OCI-LY7 (cell line): ENCODE data around the gene LRRC10B. TPM values are rescaled to one million over a fixed set of nuclear protein-coding genes. Genes with fewer than 3 reads are reported as not detected.

Experiments used
- BruUV-seq: library from RNA; stranded (reverse); fragments of 400-500 nt; replicated peaks from 2 replicates; lab custom pipeline; 2021; lab: Mats Ljungman, UMichigan
- CTCF ChIA-PET: fragments of 300-600 bp; sonication (Branson Sonifier 250); formaldehyde crosslinking; loops from one replicate; lab custom pipeline; 2022; ENCODE audit warnings: antibody characterized with exemption; ENCODE audit not compliant: unreplicated experiment; lab: Charles Lee
- POLR2A ChIA-PET: fragments of 300-600 bp; sonication (Branson Sonifier 250); formaldehyde crosslinking; loops from one replicate; lab custom pipeline; 2022; ENCODE audit warnings: antibody characterized with exemption; lab: Charles Lee
- DNase-seq: peaks from one replicate; pipeline ENCODE4 v3.0.0-alpha.2; 2015; ENCODE audit warnings: low spot score
- H2AFZ ChIP-seq: fragments of 200-600 bp; sonication (generic), shearing (Covaris generic); 2 replicates; pipeline ENCODE4 v1.6.1; 2014; ENCODE audit warnings: mild to moderate bottlenecking, antibody characterized with exemption, low read length, moderate library complexity
- H3K27ac ChIP-seq: fragments of 200-600 bp; sonication (generic); 2 replicates; pipeline ENCODE4 v1.5.1; 2014; ENCODE audit warnings: mixed run types, low read depth, mild to moderate bottlenecking, moderate library complexity, low read length, inconsistent platforms; ENCODE audit not compliant: poor library complexity, severe bottlenecking
- H3K36me3 ChIP-seq: fragments of 200-600 bp; sonication (generic); 2 replicates; pipeline ENCODE4 v1.6.1; 2014; ENCODE audit warnings: mild to moderate bottlenecking, antibody characterized with exemption, low read length, moderate library complexity, mixed read lengths; ENCODE audit not compliant: insufficient read depth
- H3K4me1 ChIP-seq: fragments of 200-600 bp; sonication (generic); 2 replicates; pipeline ENCODE4 v1.5.1; 2014; ENCODE audit warnings: mild to moderate bottlenecking, low read length; ENCODE audit not compliant: insufficient read depth, poor library complexity, severe bottlenecking
- H3K4me2 ChIP-seq: fragments of 200-600 bp; sonication (generic); 2 replicates; pipeline ENCODE4 v1.6.1; 2014; ENCODE audit warnings: mild to moderate bottlenecking, low read length
- H3K4me3 ChIP-seq: fragments of 200-600 bp; sonication (generic); 2 replicates; pipeline ENCODE4 v1.5.1; 2014; ENCODE audit warnings: mild to moderate bottlenecking, low read depth, low read length; ENCODE audit not compliant: poor library complexity, severe bottlenecking
- H3K79me2 ChIP-seq: fragments of 200-600 bp; sonication (generic); 2 replicates; pipeline ENCODE4 v1.6.1; 2016; ENCODE audit warnings: low read depth, mild to moderate bottlenecking, low read length, moderate library complexity, mixed read lengths; ENCODE audit not compliant: insufficient read depth
- H3K9me2 ChIP-seq: fragments of 200-600 bp; sonication (generic); 2 replicates; pipeline ENCODE4 v1.6.1; 2016; ENCODE audit warnings: mild to moderate bottlenecking, low read length, mixed read lengths; ENCODE audit not compliant: insufficient read depth
- H3K9me3 ChIP-seq: fragments of 200-600 bp; sonication (generic); 2 replicates; pipeline ENCODE4 v1.6.1; 2014; ENCODE audit warnings: mild to moderate bottlenecking, mixed run types, low read length, mixed read lengths
- H4K20me1 ChIP-seq: fragments of 200-600 bp; sonication (generic); 2 replicates; pipeline ENCODE4 v1.6.1; 2014; ENCODE audit warnings: mild to moderate bottlenecking, antibody characterized with exemption, low read length, moderate library complexity, mixed read lengths; ENCODE audit not compliant: insufficient read depth
- EZH2phosphoT487 ChIP-seq: fragments of 200-600 bp; sonication (generic); IDR thresholded peaks from 2 replicates; pipeline ENCODE4 v1.6.1; 2018; ENCODE audit warnings: low read depth, borderline replicate concordance, mild to moderate bottlenecking, mixed run types, antibody characterized with exemption, low read length, moderate library complexity, mixed read lengths
- intact Hi-C: fragments of 100-400 bp; cut with micrococcal nuclease; formaldehyde crosslinking; loops from one replicate; pipeline ENCODE4 v1.10.0; 2022; ENCODE audit not compliant: unreplicated experiment
- total RNA-seq, 2 experiments: library from RNA; depleted of rRNA in 1 of 2; stranded (reverse); fragments of >200 nt in 1 of 2; shearing (Covaris generic) in 1 of 2; gene quantifications; 2 replicates each; pipeline ENCODE4 v1.2.3, GENCODE V29; 2014 to 2022
- TF ChIP-seq, protein P1 (sequence below): fragments of 200-600 bp; sonication (generic); conservative IDR thresholded peaks from 2 replicates; pipeline ENCODE4 v1.5.1; 2014; ENCODE audit warnings: mild to moderate bottlenecking, antibody characterized with exemption, low read length, moderate library complexity, mixed read lengths

Gene LRRC10B
- total RNA-seq, 2 experiments from 2014 or later, result not detected

DNA sequence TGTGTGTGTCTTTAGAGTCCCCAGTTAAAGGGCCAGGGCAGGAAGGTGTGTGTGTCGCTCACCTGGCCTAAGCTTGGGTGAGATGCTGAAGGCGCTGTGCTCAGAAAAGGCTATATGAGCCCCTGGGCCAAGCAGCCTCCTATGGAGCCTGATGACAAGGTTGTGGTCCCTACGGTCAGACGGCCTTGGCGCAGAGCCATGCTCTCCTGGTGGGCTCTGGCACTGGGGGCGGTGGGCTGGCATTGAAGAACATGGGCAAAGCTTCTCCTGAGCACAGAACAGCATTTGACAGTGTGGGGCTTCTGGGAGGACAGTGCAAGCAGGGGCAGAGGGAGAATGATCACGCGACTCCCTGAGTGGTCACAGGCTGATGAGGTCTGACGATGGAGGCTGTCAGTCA is 10.7 kb upstream of the LRRC10B start:
- Histone ChIP-seq H3K9me2 (no peaks in the 10 kb centered on the region), H3K27ac (no peak overlapping the region), H3K36me3 (no peaks in the 10 kb centered on the region), H3K9me3 (no peaks in the 10 kb centered on the region), H2AFZ (no peak overlapping the region), H4K20me1 (no peaks in the 10 kb centered on the region), H3K4me1 (no peaks in the 10 kb centered on the region), H3K79me2 (no peaks in the 10 kb centered on the region), H3K4me2 (no peak overlapping the region), H3K4me3 (no peak overlapping the region)
- BruUV-seq, result no TSS peak
- ChIA-PET POLR2A (no interaction called here), CTCF (no interaction called here)
- no peak for DNase-seq
- intact Hi-C loops, result no loop called here
- TF ChIP-seq, protein P1, sequence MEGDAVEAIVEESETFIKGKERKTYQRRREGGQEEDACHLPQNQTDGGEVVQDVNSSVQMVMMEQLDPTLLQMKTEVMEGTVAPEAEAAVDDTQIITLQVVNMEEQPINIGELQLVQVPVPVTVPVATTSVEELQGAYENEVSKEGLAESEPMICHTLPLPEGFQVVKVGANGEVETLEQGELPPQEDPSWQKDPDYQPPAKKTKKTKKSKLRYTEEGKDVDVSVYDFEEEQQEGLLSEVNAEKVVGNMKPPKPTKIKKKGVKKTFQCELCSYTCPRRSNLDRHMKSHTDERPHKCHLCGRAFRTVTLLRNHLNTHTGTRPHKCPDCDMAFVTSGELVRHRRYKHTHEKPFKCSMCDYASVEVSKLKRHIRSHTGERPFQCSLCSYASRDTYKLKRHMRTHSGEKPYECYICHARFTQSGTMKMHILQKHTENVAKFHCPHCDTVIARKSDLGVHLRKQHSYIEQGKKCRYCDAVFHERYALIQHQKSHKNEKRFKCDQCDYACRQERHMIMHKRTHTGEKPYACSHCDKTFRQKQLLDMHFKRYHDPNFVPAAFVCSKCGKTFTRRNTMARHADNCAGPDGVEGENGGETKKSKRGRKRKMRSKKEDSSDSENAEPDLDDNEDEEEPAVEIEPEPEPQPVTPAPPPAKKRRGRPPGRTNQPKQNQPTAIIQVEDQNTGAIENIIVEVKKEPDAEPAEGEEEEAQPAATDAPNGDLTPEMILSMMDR, result no peak
- no peak for TF ChIP-seq EZH2phosphoT487

DNA sequence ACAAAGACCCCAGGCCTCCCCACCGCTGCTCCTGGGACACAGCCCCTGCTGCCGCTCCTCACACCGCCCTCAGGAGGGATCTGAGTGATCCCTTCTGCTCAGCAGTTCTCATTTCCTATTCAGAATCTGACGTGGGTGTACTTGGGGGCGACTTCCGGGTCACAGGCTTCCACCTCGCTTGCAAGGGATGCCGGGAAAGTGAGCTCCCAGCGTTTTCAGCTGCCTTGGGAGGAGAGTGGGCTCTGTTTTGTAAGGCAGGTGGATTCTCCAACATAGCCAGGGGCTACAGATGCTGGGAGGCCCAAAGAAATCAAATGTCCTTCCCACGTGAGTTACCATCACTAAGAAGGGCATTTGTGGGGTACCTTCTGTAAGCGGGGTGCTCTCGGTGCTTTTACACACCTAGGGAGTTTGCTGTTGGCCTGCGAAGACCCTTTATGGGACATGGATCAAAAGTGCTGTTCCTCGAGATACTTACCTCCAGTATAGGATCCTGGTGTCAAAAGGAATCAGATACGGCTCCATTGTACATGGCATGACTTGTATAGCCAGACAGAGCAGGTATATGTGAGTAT is 9.7 kb upstream of the LRRC10B start:
- BruUV-seq, result no TSS peak
- intact Hi-C loops, result no loop called here
- CTCF ChIA-PET, result no interaction called here
- Histone ChIP-seq H3K4me2 (no peak overlapping the region), H3K36me3 (no peaks in the 10 kb centered on the region), H3K27ac (no peak overlapping the region), H3K9me2 (no peaks in the 10 kb centered on the region), H3K79me2 (no peaks in the 10 kb centered on the region), H3K4me3 (no peak overlapping the region), H3K4me1 (no peaks in the 10 kb centered on the region), H4K20me1 (no peaks in the 10 kb centered on the region), H2AFZ (no peak overlapping the region), H3K9me3 (no peaks in the 10 kb centered on the region)
- POLR2A ChIA-PET, result no interaction called here
- TF ChIP-seq, protein P1, result no peak
- TF ChIP-seq EZH2phosphoT487, result no peak
- no peak for DNase-seq

DNA sequence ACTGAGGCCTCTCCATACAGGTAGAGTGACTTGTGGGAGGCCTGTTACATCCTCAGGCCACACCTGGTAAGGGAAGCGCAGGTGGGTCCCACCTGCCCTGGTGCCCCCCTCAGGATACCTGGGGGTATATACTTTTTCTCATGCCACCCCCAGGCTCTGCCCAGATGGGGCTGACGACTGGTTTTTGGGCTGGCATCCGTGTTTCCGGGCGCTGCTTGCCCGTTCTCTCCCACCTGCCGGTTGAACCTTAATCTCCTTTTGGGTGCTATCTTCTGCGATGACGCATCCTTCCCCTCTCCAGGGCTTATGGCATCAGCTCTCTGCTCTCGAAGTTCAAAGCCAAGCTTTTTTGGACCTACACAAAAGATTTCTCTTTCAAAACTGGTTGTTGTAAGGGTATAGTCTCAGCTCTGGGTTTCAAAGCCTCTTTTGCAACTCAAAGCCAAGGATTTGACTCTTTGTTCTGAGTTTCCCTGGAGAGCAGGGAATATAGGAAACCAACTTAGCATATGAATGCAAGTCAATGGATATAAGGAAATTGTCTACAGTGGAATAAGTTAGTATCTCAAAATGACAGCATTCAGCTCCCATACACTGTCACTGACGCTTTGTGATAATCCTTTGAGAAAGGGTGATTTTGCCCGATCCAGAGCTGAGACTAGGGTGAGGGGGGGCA is 8.6 kb upstream of the LRRC10B start:
- no peak overlapping the region for H3K27ac ChIP-seq
- no TSS peak for BruUV-seq
- TF ChIP-seq, protein P1, result no peak
- no peak for TF ChIP-seq EZH2phosphoT487
- H2AFZ ChIP-seq, result no peak overlapping the region
- no peak overlapping the region for H3K4me3 ChIP-seq
- ChIA-PET POLR2A (no interaction called here), CTCF (no interaction called here)
- no peak overlapping the region for H3K4me2 ChIP-seq
- H3K36me3 ChIP-seq, result no peaks in the 10 kb centered on the region
- H4K20me1 ChIP-seq, result no peaks in the 10 kb centered on the region
- no peaks in the 10 kb centered on the region for H3K4me1 ChIP-seq
- H3K9me3 ChIP-seq, result no peaks in the 10 kb centered on the region
- no peak for DNase-seq
- no peaks in the 10 kb centered on the region for H3K9me2 ChIP-seq
- no peaks in the 10 kb centered on the region for H3K79me2 ChIP-seq
- intact Hi-C loops, result no loop called here
